GM13976 (cell line): ENCODE measurements around the gene DMBT1.

Experiments
- DNase-seq: peaks from one replicate; pipeline ENCODE4 v3.0.0; 2012; ENCODE audit warnings: low spot score
- in situ Hi-C: fragments of 300-500 bp; cut with MboI; formaldehyde crosslinking; loops from one replicate; pipeline ENCODE4 v1.12.0; 2022; ENCODE audit warnings: low sequenced_read_pairs, mixed read lengths, inconsistent platforms; ENCODE audit not compliant: unreplicated experiment
- TF ChIP-seq, protein P1 (sequence below): IDR thresholded peaks from 2 replicates; pipeline ENCODE4 v1.5.1; 2012; ENCODE audit warnings: borderline replicate concordance, mild to moderate bottlenecking; ENCODE audit not compliant: insufficient read depth; ENCODE audit errors: extremely low read depth, missing control alignments, control extremely low read depth

DMBT1 gene

DNA sequence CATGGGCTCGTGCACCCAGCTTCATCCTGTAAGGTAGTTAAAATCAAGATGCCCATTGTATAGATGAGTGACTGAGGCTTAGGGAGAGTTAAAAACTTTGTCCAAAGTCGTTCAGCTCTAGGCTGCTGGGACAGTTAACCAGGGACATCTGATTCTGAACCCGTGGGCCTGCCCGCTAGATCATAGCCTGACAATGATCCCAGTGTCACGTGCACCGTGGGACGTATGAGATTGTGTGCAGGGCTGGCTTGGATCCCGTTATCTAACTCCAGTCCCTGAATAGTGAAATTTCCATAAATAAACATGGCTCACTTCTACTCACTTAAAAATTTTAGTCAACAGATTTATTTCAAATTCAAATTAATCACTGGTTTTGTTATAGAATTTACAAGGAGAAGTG is 114.2 kb downstream of the DMBT1 start:
- in situ Hi-C loops = no loop called here
- DNase-seq = no peak
- TF ChIP-seq, protein P1, sequence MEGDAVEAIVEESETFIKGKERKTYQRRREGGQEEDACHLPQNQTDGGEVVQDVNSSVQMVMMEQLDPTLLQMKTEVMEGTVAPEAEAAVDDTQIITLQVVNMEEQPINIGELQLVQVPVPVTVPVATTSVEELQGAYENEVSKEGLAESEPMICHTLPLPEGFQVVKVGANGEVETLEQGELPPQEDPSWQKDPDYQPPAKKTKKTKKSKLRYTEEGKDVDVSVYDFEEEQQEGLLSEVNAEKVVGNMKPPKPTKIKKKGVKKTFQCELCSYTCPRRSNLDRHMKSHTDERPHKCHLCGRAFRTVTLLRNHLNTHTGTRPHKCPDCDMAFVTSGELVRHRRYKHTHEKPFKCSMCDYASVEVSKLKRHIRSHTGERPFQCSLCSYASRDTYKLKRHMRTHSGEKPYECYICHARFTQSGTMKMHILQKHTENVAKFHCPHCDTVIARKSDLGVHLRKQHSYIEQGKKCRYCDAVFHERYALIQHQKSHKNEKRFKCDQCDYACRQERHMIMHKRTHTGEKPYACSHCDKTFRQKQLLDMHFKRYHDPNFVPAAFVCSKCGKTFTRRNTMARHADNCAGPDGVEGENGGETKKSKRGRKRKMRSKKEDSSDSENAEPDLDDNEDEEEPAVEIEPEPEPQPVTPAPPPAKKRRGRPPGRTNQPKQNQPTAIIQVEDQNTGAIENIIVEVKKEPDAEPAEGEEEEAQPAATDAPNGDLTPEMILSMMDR = no peak

- no peak for DNase-seq
- in situ Hi-C loops = no loop called here
- TF ChIP-seq, protein P1 = no peak
Observed at GRCh38 chr10:122675278-122675677, 114.7 kb downstream of the DMBT1 start.

GRCh38 chr10:122678266-122678665 is 117.7 kb downstream of the DMBT1 start:
- TF ChIP-seq, protein P1 = no peak

DNA sequence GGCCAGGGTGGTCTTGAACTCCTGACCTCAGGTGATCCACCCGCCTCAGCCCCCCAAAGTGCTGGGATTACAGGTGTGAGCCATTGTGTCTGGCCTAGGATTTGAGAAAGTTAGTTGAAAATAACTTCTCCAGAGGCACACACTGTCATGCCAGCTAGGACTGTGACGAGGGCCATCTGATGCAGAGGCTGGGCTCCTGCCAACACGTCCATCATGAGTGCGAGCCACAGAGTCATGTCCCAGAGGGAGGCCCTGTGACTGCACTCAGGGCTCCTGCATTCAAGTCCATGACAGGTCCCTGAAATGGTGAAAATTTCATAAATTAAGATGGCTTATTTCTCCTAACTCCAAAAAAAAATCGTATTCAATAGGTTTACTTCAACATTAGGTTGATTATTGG is 122.0 kb downstream of the DMBT1 start:
- no peak for DNase-seq
- in situ Hi-C loops = no loop called here
- TF ChIP-seq, protein P1 = no peak

More at GRCh38 chr10:122678266-122678665, 117.7 kb downstream of the DMBT1 start:
- in situ Hi-C loops = no loop called here
- DNase-seq = no peak

DNA sequence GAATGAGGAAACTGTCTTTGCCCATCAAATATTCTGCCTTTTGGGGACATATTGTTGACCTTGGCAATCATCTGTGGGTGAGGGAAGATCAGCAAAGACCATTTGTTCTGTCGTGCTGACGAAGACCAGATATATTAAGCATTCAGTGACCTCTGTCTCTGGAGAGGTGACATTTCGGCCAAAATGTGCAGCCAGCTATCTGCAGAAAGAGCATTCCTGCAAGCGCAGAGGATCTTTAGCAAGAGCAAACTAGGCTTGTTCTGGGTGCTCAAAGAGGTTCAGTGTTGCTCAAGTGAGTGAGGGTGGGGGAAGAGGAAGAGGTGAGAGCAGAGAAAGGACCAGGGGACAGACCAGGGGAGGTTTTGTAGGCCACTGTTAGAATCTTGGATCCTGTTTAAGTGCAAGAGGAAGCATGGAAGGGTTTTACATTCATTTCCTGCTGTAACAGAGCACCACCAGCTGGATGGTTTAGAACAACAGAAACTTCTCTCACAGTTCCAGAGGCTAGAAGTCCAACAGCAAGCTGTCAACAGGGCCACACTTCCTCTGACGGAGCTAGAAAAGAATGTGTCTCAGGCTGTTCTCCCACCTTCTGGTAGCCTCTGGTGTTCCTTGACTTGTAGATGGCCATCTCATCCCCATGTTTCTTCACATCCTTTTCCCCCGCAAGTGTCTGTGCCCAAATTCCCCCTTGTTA is 127.9 kb downstream of the DMBT1 start:
- no peak for DNase-seq
- in situ Hi-C loops = no loop called here
- TF ChIP-seq, protein P1 = no peak

DNA sequence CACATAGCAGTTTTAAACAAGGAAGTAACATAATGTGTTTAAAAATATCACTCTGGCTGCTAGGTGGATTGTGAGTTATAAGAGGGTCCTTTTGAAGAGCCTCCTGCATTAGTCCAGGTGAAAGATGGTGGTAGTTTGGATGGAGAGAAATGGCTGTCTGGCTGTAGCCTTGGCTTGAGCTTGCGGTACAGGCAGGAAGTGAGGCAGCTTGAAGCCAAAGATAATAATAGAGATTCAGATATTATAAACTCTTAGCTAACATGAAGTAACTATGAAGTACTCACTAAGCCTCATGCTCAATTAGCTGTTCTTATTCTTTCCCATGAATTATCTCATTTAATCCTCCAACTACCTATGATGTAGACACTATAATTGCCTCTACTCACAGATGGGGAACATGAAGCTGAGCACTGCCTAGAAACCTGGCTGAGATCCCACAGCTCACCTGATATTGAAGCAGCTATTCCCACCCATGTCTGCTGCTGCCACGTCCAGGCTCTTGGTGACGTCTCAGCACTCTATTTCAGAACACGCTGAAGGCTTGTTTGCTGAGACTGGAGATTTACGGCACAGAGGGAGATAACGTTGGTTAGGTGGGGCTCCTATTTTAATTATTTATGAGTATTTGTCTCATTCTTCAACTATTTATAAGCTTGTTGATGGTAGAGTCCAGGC is 128.7 kb downstream of the DMBT1 start:
- TF ChIP-seq, protein P1 = no peak
- no peak for DNase-seq
- in situ Hi-C loops = no loop called here
